HG03175 (cell line): Measurements from ENCODE around the gene TMEM37.
A peak's percentile ranks its signal among the peaks of the same experiment; 100 is the strongest.

Source experiments
- ATAC-seq: cut with Tn5 transposase; IDR thresholded peaks from one replicate; pipeline ENCODE4 v1.9.1; 2021; ENCODE audit warnings: mild to moderate bottlenecking, moderate library complexity; ENCODE audit not compliant: unreplicated experiment

TMEM37 gene

GRCh38 chr2:119476301-119477112 lies 44.9 kb downstream of the TMEM37 start:
- ATAC-seq, result peak; percentile 80

DNA sequence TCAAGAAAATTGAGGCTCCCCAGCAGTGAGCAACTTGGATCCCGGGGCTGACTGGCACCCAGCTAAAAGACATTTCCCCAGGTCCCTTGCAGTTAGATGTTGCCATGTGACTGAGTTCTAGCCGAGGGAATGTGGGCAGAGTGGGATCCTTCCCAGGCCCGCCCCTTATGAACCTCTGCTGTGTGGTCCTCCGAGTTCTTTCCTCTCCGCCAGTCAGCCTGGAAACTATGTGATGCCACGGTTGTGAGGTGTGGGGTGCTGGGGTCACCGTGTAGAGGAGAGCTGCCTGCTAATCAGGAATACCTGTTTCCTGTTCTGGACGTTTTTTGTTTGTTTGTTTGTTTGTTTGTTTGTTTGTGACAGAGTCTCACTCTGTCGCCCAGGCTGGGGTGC lies 45.5 kb downstream of the TMEM37 start:
- ATAC-seq, result no peak

DNA sequence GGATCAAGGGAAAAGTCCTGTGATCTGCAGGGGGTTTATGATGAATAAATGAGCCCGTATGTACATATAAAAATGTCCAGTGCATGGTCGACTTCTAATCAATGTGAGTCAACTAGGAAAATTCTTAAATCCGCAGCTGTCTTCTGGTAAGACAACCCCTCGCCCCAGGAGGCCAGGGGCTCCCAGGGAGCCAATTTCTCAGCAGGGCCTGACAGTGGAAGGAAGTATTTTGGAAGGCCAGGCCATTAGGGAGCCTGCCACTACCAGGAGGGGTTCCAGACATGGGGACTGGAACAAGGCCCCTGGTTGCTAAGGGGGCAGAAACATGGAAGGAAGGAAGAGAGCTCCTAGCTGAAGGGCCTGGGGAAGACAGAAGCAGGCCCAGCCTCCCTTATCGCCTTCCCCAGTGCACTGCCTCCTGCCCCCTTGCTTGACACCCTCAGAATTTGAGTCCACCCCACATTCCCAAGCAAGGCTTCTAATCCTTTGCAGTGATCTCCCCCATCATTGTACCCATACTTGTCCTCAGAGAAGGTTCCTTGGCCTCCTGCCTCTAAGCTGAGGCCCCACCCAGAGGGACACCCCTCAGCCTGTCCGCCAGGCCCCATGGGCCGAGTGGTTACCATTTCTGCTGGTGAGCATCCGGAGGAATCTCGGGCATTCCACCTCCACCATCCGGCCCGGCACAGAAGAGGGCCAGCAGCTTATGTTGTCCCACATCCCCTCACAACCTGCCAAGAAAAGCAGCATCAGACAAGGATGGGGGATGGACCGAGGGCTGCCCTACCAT lies 46.7 kb downstream of the TMEM37 start:
- ATAC-seq, result no peak

GRCh38 chr2:119478978-119479295 lies 47.3 kb downstream of the TMEM37 start:
- ATAC-seq, result no peak

GRCh38 chr2:119480184-119480583 lies 48.5 kb downstream of the TMEM37 start:
- no peak for ATAC-seq

DNA sequence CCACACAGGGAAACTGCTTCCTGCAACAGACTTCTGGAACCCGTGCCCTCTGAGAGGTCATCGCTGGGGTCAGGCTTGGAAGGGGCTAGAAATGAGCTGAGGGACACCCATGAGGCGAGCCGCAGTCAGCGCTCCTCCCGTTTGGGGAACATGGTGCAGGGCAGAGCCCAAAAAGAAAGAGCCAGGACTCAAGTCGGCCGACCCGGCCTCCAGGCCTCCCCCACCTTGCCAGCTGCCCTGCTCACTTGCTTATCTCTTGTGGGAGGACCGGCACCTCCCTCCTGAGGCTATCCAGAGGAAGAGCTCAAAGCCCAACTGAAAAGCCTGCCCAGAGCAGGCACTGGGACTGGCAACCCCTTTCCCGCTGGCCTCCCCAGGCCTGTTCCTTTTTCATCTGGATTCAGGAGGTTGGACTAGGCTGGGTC lies 49.1 kb downstream of the TMEM37 start:
- no peak for ATAC-seq

- ATAC-seq, result no peak
Observed at GRCh38 chr2:119481501-119482455, 50.1 kb downstream of the TMEM37 start.

DNA sequence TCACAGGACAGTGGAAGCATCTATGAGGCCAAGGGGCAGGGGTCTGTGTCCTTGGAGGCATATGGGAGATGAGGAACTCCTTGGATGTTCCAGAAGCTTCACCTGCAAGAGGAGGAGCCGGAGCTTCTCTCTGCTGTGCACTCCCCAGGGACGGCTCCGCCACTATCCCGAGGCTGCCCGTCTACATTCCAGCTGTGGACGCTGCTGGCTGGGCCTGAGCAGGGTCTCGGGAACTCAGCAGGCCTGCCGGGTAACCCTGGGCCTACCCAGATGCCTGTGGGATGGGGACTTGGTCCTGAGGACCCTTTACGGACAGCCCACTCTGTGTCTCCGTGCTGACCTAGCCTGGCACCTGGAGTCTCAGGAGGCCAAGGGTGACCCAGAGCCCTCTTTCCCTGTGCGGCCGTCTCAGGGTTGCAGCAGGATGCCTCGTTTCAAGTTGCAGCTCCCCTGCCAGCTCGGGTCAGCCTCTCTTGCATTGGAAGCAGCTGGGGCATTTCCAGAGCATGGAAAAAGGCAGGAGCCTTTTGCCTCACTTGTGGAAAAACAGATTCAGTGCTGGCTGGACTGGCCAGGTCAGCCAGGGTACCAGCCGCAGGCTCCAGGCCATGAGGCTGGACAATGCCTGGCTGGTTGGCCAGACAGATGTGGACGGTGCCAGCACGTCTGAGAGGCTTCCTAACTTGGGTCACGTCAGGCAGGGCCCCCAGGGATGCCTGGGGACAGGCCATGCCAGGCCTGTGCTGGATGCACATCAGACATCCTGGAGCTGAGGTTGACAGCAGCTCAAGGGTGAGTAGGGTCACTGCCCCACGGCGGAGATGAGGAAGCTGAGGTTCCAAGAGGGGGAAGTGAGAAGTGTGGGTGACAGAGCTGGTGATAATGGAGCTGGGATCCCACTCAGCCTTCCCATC lies 51.1 kb downstream of the TMEM37 start:
- no peak for ATAC-seq

GRCh38 chr2:119483395-119483753 lies 51.7 kb downstream of the TMEM37 start:
- no peak for ATAC-seq

- ATAC-seq, result no peak
Observed at GRCh38 chr2:119483896-119484718, 52.5 kb downstream of the TMEM37 start.

DNA sequence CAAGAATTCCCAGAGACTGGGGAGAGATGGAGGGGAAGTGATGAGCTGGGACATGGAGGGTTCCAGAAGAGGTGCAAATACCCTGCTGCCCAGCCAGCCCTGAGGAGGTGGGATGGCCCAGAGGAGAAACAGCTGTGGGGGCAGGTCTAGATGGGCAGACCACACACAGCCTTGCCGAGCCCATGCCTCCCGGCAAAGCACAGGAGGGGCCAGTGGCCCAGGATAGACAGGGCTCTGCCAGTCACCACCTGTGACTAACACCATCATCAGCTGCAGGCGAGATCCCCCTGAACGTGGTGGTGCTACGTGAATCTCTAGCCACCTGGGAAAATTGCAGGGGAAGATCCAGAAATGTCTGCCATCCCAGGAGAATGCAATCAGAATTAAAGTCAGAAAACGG lies 53.2 kb downstream of the TMEM37 start:
- ATAC-seq, result no peak

DNA sequence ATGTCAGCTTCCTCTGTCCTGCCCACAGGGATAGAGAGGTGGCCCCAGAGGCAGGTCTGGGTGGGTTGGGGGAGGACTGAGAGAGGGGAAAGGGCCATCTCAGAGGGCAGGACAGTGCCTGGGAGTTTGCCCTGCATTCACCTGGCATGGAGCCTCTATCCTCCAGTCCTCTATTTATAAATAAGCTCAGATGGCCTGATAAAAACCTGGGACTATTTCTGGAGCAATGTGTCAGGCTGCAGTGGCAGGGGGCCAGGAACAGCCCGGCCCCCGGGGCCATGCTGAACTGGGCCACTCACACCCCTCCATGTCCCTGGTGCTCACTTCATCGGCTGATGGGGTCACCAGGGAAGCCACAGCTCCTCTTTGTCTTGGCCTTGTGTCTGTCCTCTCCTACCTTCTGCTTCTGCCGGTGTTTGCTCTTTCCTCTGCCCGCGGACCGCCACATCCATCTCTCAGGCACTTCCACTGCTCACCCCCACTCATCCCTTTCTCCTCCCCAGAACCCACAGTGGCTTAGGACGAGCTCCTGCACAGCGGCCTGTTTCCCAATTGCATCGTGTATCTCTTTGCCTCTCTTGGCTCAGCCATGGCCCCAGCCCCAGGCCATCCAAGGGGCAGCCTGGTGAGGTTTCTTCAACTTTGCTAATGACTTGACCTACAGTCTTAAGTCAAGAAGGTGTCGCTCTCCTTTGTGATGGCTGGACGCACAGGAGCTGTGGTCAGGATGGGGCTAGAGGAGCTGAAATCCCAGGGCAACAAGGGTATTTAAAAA lies 53.9 kb downstream of the TMEM37 start:
- ATAC-seq, result no peak

DNA sequence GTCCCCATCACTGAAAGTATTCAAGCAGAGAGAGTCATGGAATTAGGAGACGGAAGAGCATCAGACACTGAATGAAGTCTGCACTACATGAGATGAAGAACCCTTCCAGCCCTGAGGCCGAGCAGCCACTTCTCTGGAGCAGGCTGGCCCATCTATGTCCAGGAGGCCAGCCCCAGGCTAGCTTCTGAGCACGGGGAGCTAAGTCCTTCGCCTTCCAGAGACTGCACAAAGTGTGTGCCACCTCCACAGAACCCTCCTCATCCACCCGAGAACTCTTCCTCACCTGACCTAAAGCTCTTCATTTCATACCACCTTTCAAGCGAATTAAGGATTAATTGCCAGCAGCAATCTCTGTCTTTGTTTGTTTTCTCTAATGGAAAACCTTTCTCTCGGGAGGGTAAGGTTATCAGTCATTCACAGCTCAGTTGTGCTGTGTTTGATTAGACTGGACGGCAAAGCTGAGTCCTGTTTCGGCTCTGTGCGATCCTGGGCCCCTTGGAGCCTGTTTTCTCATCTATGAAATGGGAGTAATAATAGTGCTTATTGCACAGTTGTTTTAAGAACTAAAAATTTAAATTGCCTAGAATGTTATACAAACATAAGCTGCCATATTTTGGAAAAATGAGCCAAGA lies 54.7 kb downstream of the TMEM37 start:
- ATAC-seq, result no peak

DNA sequence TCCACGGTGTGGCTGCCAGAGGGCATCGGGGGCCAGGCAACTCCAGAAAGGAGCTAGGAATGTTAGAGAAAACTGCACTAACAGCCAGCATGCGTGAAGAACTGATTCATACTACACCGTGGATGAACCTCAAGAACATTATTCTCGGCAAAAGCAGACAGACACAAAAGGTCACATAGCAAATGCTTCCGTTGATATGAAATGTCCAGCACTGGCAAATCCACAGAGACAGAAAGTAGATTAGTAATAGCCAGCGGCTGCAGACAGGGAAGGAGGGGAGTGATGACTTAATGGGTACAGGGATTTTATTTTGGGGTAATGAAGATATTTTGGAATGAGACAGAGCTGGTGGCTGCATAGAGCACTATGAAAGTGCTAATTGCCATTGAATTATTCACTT lies 55.2 kb downstream of the TMEM37 start:
- ATAC-seq, result no peak

GRCh38 chr2:119487434-119488244 lies 56.0 kb downstream of the TMEM37 start:
- ATAC-seq, result peak; percentile 91
